Upper lobe of right lung (tissue), 1 donor: ENCODE results near the gene ZNF473. TPM values are rescaled to one million over a fixed set of nuclear protein-coding genes. Genes with fewer than 3 reads are reported as not detected.

Experiments
- ATAC-seq: fragments of 200-7000 bp; cut with Tn5 transposase; one replicate; pipeline ENCODE4 v1.9.1; 2020; ENCODE audit warnings: mild to moderate bottlenecking, moderate library complexity
- DNase-seq: peaks from one replicate; pipeline ENCODE4 v3.0.0-alpha.2; 2020
- H3K27ac ChIP-seq: fragments of 200-600 bp; one replicate; pipeline ENCODE4 v1.8.0; 2022
- H3K27me3 ChIP-seq: fragments of 200-600 bp; one replicate; pipeline ENCODE4 v1.8.0; 2022; ENCODE audit warnings: mild to moderate bottlenecking
- H3K36me3 ChIP-seq: fragments of 200-600 bp; one replicate; pipeline ENCODE4 v1.8.0; 2022
- H3K4me1 ChIP-seq: fragments of 200-600 bp; one replicate; pipeline ENCODE4 v1.8.0; 2022
- H3K4me3 ChIP-seq: fragments of 200-600 bp; one replicate; pipeline ENCODE4 v1.8.0; 2022; ENCODE audit warnings: mild to moderate bottlenecking
- H3K9me3 ChIP-seq: fragments of 200-600 bp; one replicate; pipeline ENCODE4 v1.8.0; 2022
- CTCF ChIP-seq: fragments of 200-600 bp; IDR thresholded peaks from one replicate; pipeline ENCODE4 v1.8.0; 2022; ENCODE audit warnings: antibody characterized with exemption
- intact Hi-C: fragments of 100-400 bp; cut with DNase I; formaldehyde crosslinking; loops from one replicate; pipeline ENCODE4 v1.11.0; 2022
- long read RNA-seq: library from polyadenylated mRNA; unstranded; transcript quantifications from one replicate; pipeline ENCODE4 v2.0.0, GENCODE V29; 2021
- total RNA-seq: library from RNA; stranded (reverse); fragmentation: NEBNext Ultra II Directional; extraction: Animal tissue kit (Norgen Biotek cat#: 25700); gene quantifications from one replicate; pipeline ENCODE4 v1.2.1, GENCODE V29; 2021
- donor health status: DM: no; HTN: yes; CAD: no; lungs with severe emphysema.

Gene ZNF473
- 8.4 TPM for total RNA-seq
- long read RNA-seq, full-length matches to known transcripts: 14 of 19 reads
- long read RNA-seq, partial matches to known transcripts: 1 of 19 reads
- long read RNA-seq, other reads (novel, unspliced or antisense): 4 of 19 reads

GRCh38 chr19:50025794-50026549 is at the start of gene ZNF473:
ZNF473 (plus strand) TSS chr19:50026005; CDS start chr19:50031083, 5,078 bp downstream.
- DNase-seq (peak; percentile 96), ATAC-seq (peak; percentile 89)
- Histone ChIP-seq H3K36me3 (peaks cover under 1% of the 10 kb centered on the region), H3K9me3 (no peaks in the 10 kb centered on the region), H3K27me3 (no peaks in the 10 kb centered on the region), H3K4me1 (peaks cover 26% of the 10 kb centered on the region), H3K27ac (peak within 1 kb of the TSS; percentile 89), H3K4me3 (peak within 1 kb of the TSS; percentile 78)
- no peak for TF ChIP-seq CTCF
- intact Hi-C loops: no loop called here

GRCh38 chr19:49976496-49976895 is 49.3 kb upstream of the ZNF473 start:
- Histone ChIP-seq H3K36me3 (peaks cover 50% of the 10 kb centered on the region), H3K9me3 (no peaks in the 10 kb centered on the region), H3K27ac (no peak overlapping the region), H3K27me3 (no peaks in the 10 kb centered on the region), H3K4me1 (no peaks in the 10 kb centered on the region), H3K4me3 (no peak overlapping the region)
- intact Hi-C loops: no loop called here
- no peak for TF ChIP-seq CTCF
- ATAC-seq (no peak), DNase-seq (no peak)

GRCh38 chr19:49977076-49977475 is 48.7 kb upstream of the ZNF473 start:
- intact Hi-C loops: no loop called here
- no peak for TF ChIP-seq CTCF
- no peaks in the 10 kb centered on the region for H3K9me3 ChIP-seq
- no peak overlapping the region for H3K27ac ChIP-seq
- H3K27me3 ChIP-seq: no peaks in the 10 kb centered on the region
- H3K4me1 ChIP-seq: no peaks in the 10 kb centered on the region
- ATAC-seq: no peak
- no peak for DNase-seq
- H3K36me3 ChIP-seq: peaks cover 56% of the 10 kb centered on the region
- no peak overlapping the region for H3K4me3 ChIP-seq

- DNase-seq (no peak), ATAC-seq (no peak)
- no peaks in the 10 kb centered on the region for H3K9me3 ChIP-seq
- intact Hi-C loops: no loop called here
- H3K4me1 ChIP-seq: no peaks in the 10 kb centered on the region
- peaks cover 57% of the 10 kb centered on the region for H3K36me3 ChIP-seq
- H3K27me3 ChIP-seq: no peaks in the 10 kb centered on the region
- no peak for TF ChIP-seq CTCF
- no peak overlapping the region for H3K27ac ChIP-seq
- H3K4me3 ChIP-seq: no peak overlapping the region
These were observed 47.9 kb upstream of the ZNF473 start for GRCh38 chr19:49977881-49978280.

GRCh38 chr19:49978324-49978723 is 47.5 kb upstream of the ZNF473 start:
- Histone ChIP-seq H3K4me1 (no peaks in the 10 kb centered on the region), H3K36me3 (peaks cover 57% of the 10 kb centered on the region), H3K4me3 (no peak overlapping the region), H3K27me3 (no peaks in the 10 kb centered on the region), H3K27ac (no peak overlapping the region), H3K9me3 (no peaks in the 10 kb centered on the region)
- DNase-seq: no peak
- intact Hi-C loops: no loop called here
- no peak for ATAC-seq
- TF ChIP-seq CTCF: no peak
